ENCODE results near the gene IGFBP4. TPM values are rescaled to one million over a fixed set of nuclear protein-coding genes. Genes with fewer than 3 reads are reported as not detected.

The IGFBP4 gene
- total RNA-seq = 146 and 153 TPM in 2 replicates

DNA sequence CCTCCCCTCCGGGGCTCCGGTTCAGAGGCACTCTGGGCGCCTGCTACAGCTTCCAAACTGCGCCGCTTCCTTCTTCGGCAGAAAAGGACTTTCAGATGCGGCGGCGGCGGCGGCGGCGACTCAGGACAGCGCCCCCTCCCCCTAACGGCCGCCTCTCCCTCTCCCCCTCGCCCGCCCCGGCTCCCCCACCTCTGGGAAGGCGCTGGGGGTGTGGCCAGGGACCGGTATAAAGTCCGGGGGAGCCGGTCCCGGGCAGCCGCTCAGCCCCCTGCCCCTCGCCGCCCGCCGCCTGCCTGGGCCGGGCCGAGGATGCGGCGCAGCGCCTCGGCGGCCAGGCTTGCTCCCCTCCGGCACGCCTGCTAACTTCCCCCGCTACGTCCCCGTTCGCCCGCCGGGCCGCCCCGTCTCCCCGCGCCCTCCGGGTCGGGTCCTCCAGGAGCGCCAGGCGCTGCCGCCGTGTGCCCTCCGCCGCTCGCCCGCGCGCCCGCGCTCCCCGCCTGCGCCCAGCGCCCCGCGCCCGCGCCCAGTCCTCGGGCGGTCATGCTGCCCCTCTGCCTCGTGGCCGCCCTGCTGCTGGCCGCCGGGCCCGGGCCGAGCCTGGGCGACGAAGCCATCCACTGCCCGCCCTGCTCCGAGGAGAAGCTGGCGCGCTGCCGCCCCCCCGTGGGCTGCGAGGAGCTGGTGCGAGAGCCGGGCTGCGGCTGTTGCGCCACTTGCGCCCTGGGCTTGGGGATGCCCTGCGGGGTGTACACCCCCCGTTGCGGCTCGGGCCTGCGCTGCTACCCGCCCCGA, at the start of gene IGFBP4:
TSS of gene IGFBP4 (plus strand) at position 255 of the 792 bp plus-strand sequence. CDS start at position 541, 286 bp downstream.

GRCh38 chr17:40417609-40418427, 25.4 kb upstream of the IGFBP4 start, which contains the start of gene TOP2A:
TOP2A (minus strand) TSS chr17:40417896; CDS start chr17:40417791, 105 bp downstream.

GRCh38 chr17:40501499-40501911, 58.3 kb downstream of the IGFBP4 start, which contains the start of gene TNS4:
TNS4 (minus strand) TSS chr17:40501623; CDS start chr17:40496425, 5,198 bp downstream.

Other genes starting within 250 kb of the IGFBP4 start
- 5.5 and 6.6 TPM in 2 replicates for gene WIPF2, start 224.1 kb upstream of the IGFBP4 start, total RNA-seq
- gene CDC6, start 155.6 kb upstream of the IGFBP4 start, total RNA-seq = 16.9 and 39.5 TPM in 2 replicates
- gene RARA, start 134.3 kb upstream of the IGFBP4 start, total RNA-seq = 11.0 and 13.3 TPM in 2 replicates
- 0.39 TPM in 1 of 2 replicates, not detected in the other for gene GJD3, start 78.7 kb upstream of the IGFBP4 start, total RNA-seq
- gene TOP2A, start 25.6 kb upstream of the IGFBP4 start, total RNA-seq = 90.4 and 113 TPM in 2 replicates
- gene TNS4, start 58.2 kb downstream of the IGFBP4 start, total RNA-seq = under 0.01 TPM in 1 of 2 replicates, not detected in the other
- gene CCR7, start 122.0 kb downstream of the IGFBP4 start, total RNA-seq = not detected in 2 replicates
- gene SMARCE1, start 204.4 kb downstream of the IGFBP4 start, total RNA-seq = 70.2 TPM in 2 replicates
- 0.20 and 0.37 TPM in 2 replicates for gene KRT222, start 221.7 kb downstream of the IGFBP4 start, total RNA-seq